Testis (tissue), 2 donors: ENCODE data around the gene TRIM72.

ENCODE experiments used
- POLR2A ChIP-seq: fragments of 450-650 bp; IDR thresholded peaks from one replicate; pipeline ENCODE4 v1.6.1; 2017; ENCODE audit warnings: antibody characterized with exemption, mild to moderate bottlenecking, moderate library complexity
- TF ChIP-seq, protein P1 (sequence below), 3 experiments: fragments of 450-650 bp in 2 of 3; fragments of 200-600 bp in 1 of 3; sonication (generic) in 1 of 3; IDR thresholded peaks; one replicate each; pipeline ENCODE4 v1.5.1; 2016 to 2019; ENCODE audit warnings: antibody characterized with exemption in 3 of 3, mild to moderate bottlenecking in 2 of 3, moderate library complexity in 1 of 3

DNA sequence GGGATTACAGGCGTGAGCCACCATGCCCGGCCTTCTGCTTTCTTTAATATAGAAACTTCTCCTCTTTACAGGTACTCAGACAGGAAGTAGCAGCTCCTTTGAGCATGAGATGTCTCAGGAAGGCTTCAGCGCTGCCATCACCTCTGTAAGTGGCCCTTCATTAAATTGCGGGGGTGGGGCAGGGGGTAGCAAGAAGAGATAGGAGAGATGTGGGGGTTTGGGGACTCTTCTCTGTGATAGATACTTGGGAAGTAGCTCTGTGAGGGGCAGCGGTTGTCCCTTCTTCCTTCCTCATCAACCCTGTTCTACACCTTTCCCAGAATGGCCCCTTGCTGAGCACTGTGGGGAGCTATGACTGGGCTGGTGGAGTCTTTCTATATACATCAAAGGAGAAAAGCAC lies 62.7 kb downstream of the TRIM72 start:
- TF ChIP-seq, protein P1, sequence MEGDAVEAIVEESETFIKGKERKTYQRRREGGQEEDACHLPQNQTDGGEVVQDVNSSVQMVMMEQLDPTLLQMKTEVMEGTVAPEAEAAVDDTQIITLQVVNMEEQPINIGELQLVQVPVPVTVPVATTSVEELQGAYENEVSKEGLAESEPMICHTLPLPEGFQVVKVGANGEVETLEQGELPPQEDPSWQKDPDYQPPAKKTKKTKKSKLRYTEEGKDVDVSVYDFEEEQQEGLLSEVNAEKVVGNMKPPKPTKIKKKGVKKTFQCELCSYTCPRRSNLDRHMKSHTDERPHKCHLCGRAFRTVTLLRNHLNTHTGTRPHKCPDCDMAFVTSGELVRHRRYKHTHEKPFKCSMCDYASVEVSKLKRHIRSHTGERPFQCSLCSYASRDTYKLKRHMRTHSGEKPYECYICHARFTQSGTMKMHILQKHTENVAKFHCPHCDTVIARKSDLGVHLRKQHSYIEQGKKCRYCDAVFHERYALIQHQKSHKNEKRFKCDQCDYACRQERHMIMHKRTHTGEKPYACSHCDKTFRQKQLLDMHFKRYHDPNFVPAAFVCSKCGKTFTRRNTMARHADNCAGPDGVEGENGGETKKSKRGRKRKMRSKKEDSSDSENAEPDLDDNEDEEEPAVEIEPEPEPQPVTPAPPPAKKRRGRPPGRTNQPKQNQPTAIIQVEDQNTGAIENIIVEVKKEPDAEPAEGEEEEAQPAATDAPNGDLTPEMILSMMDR (IDR thresholded peaks at IDR 0.05) = no peak
- TF ChIP-seq POLR2A = no peak
